Measurements from ENCODE around the gene DNAJA2. TPM values are rescaled to one million over a fixed set of nuclear protein-coding genes. Genes with fewer than 3 reads are reported as not detected.

The DNAJA2 gene
- total RNA-seq, 2 donors from 2014 or later: 65.1 to 68.2 TPM

- Mint-ChIP-seq H3K9me3 (no peaks in the 10 kb centered on the region), H3K4me3 (no peak overlapping the region), H3K27me3 (ENCODE audit: insufficient read depth) (no peaks in the 10 kb centered on the region), H3K4me1 (no peaks in the 10 kb centered on the region), H3K36me3 (ENCODE audit: low read depth) (peaks cover 76% of the 10 kb centered on the region), H3K27ac (no peak overlapping the region)
- no peaks in the 10 kb centered on the region for H3K9me3 ChIP-seq (ENCODE audit: control insufficient read depth, low read length)
- no peak for DNase-seq
- H3K4me1 ChIP-seq (ENCODE audit: control insufficient read depth, insufficient read depth, low read length): no peaks in the 10 kb centered on the region
- 93 to 100% methylated on average over 4 to 11 of the region's 11 CpGs for WGBS, 2 experiments (ENCODE audit: insufficient coverage in 1 of 2, insufficient read length in 1 of 2)
- H3K27ac ChIP-seq (ENCODE audit: low read depth, low read length): no peak overlapping the region
- H3K36me3 ChIP-seq (ENCODE audit: control insufficient read depth, insufficient read depth, low read length): peaks cover 92% of the 10 kb centered on the region
- TF ChIP-seq, protein P1, sequence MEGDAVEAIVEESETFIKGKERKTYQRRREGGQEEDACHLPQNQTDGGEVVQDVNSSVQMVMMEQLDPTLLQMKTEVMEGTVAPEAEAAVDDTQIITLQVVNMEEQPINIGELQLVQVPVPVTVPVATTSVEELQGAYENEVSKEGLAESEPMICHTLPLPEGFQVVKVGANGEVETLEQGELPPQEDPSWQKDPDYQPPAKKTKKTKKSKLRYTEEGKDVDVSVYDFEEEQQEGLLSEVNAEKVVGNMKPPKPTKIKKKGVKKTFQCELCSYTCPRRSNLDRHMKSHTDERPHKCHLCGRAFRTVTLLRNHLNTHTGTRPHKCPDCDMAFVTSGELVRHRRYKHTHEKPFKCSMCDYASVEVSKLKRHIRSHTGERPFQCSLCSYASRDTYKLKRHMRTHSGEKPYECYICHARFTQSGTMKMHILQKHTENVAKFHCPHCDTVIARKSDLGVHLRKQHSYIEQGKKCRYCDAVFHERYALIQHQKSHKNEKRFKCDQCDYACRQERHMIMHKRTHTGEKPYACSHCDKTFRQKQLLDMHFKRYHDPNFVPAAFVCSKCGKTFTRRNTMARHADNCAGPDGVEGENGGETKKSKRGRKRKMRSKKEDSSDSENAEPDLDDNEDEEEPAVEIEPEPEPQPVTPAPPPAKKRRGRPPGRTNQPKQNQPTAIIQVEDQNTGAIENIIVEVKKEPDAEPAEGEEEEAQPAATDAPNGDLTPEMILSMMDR (conservative IDR thresholded peaks at IDR 0.05): no peak
- no peak overlapping the region for H3K9ac ChIP-seq (ENCODE audit: extremely low read depth, low read length, poor library complexity, severe bottlenecking)
- no peak overlapping the region for H3K4me3 ChIP-seq (ENCODE audit: low read length)
- H3K27me3 ChIP-seq (ENCODE audit: control insufficient read depth, insufficient read depth, low read length, poor library complexity, severe bottlenecking): no peaks in the 10 kb centered on the region
Observed at GRCh38 chr16:46914556-46915201, 58.8 kb downstream of the DNAJA2 start.

DNA sequence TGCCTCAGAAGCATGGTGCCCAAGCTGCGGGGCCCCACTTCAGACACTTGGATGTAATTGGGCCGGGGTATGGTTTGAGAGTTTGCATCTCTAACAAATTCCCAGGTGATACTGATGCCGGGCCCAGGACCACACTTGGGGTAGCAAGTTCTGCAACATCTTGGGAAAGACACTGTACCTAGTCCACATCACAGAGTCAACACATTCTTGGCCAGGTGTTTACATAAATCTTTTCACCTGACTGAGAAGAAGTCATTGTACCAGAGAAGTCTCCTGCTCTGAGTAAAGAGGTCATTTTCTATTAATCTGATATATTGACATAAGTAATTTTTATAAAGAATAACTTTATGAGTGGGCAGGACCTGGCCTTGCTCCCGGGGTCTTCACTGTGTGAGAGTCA lies 61.8 kb downstream of the DNAJA2 start:
- Histone ChIP-seq H3K9ac (ENCODE audit: extremely low read depth, low read length, poor library complexity, severe bottlenecking) (no peak overlapping the region), H3K4me3 (ENCODE audit: low read length) (no peak overlapping the region), H3K27ac (ENCODE audit: low read depth, low read length) (no peak overlapping the region), H3K9me3 (ENCODE audit: control insufficient read depth, low read length) (no peaks in the 10 kb centered on the region), H3K27me3 (ENCODE audit: control insufficient read depth, insufficient read depth, low read length, poor library complexity, severe bottlenecking) (no peaks in the 10 kb centered on the region), H3K36me3 (ENCODE audit: control insufficient read depth, insufficient read depth, low read length) (peaks cover 69% of the 10 kb centered on the region), H3K4me1 (ENCODE audit: control insufficient read depth, insufficient read depth, low read length) (no peaks in the 10 kb centered on the region)
- Mint-ChIP-seq H3K27ac (no peak overlapping the region), H3K4me3 (no peak overlapping the region), H3K27me3 (ENCODE audit: insufficient read depth) (no peaks in the 10 kb centered on the region), H3K4me1 (peaks cover 5% of the 10 kb centered on the region), H3K9me3 (no peaks in the 10 kb centered on the region), H3K36me3 (ENCODE audit: low read depth) (peaks cover 55% of the 10 kb centered on the region)
- TF ChIP-seq, protein P1 (conservative IDR thresholded peaks at IDR 0.05): no peak
- DNase-seq: no peak
- WGBS, 2 experiments (ENCODE audit: insufficient coverage in 1 of 2, insufficient read length in 1 of 2): 91 to 100% methylated on average over 2 to 4 of the region's 4 CpGs

DNA sequence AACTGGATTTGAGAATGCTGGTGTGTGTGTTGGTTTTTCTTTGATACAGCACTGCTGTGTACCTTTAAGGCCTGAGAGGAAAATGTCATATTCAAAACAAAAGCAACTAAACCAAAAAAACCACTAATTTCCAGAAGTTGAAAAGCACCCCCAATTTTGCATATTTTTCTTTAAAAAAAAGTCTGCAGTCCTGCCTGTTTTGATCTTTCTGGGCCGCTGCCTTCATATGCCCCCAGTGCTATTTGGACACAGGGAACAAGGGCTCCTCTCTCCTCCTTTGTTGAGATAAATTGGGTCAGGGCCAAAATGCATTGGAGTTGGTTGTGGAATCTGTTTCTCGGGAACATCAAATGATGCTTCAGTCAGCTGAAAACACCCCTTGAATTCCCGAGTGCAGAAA lies 62.4 kb downstream of the DNAJA2 start:
- Histone ChIP-seq H3K4me1 (ENCODE audit: control insufficient read depth, insufficient read depth, low read length) (no peaks in the 10 kb centered on the region), H3K27ac (ENCODE audit: low read depth, low read length) (no peak overlapping the region), H3K9me3 (ENCODE audit: control insufficient read depth, low read length) (no peaks in the 10 kb centered on the region), H3K9ac (ENCODE audit: extremely low read depth, low read length, poor library complexity, severe bottlenecking) (no peak overlapping the region), H3K36me3 (ENCODE audit: control insufficient read depth, insufficient read depth, low read length) (peaks cover 68% of the 10 kb centered on the region), H3K27me3 (ENCODE audit: control insufficient read depth, insufficient read depth, low read length, poor library complexity, severe bottlenecking) (no peaks in the 10 kb centered on the region), H3K4me3 (ENCODE audit: low read length) (no peak overlapping the region)
- no peaks in the 10 kb centered on the region for H3K27me3 Mint-ChIP-seq (ENCODE audit: insufficient read depth)
- TF ChIP-seq, protein P1 (conservative IDR thresholded peaks at IDR 0.05): no peak
- 97% methylated on average over 3 of the region's 3 CpGs; no CpG with 5 or more reads in 1 of the 2 experiments for WGBS, 2 experiments (ENCODE audit: insufficient coverage in 1 of 2, insufficient read length in 1 of 2)
- no peak overlapping the region for H3K4me3 Mint-ChIP-seq
- no peak overlapping the region for H3K27ac Mint-ChIP-seq
- peaks cover 56% of the 10 kb centered on the region for H3K36me3 Mint-ChIP-seq (ENCODE audit: low read depth)
- H3K9me3 Mint-ChIP-seq: no peaks in the 10 kb centered on the region
- DNase-seq: no peak
- H3K4me1 Mint-ChIP-seq: peaks cover 5% of the 10 kb centered on the region

Data from endodermal cell (in vitro differentiated cells).